IPS DF 6.9 (cell line): ENCODE results near the gene NFAT5.
"Not testable (repeated sequence)": the region's sequence is repeated elsewhere in the genome, so short reads cannot be mapped to it uniquely, and the experiment has no call there.

Source experiments
- DNase-seq: peaks from one replicate; pipeline ENCODE4 v3.0.0-alpha.2; 2013; ENCODE audit warnings: low read depth, low spot score
- H3K27ac ChIP-seq: one replicate; pipeline ENCODE4 v1.5.1; 2013; ENCODE audit warnings: low read length, control low read depth
- H3K27me3 ChIP-seq: 2 replicates; pipeline ENCODE4 v1.6.1; 2013; ENCODE audit warnings: mild to moderate bottlenecking, low read length; ENCODE audit not compliant: control insufficient read depth, insufficient read depth
- H3K36me3 ChIP-seq: 2 replicates; pipeline ENCODE4 v1.6.1; 2013; ENCODE audit warnings: low read length; ENCODE audit not compliant: control insufficient read depth, insufficient read depth
- H3K4me1 ChIP-seq: 2 replicates; pipeline ENCODE4 v1.6.1; 2013; ENCODE audit warnings: low read length; ENCODE audit not compliant: control insufficient read depth, insufficient read depth
- H3K4me3 ChIP-seq: 2 replicates; pipeline ENCODE4 v1.5.1; 2013; ENCODE audit warnings: mild to moderate bottlenecking, low read length
- H3K9me3 ChIP-seq: 2 replicates; pipeline ENCODE4 v1.6.1; 2013; ENCODE audit warnings: low read length, inconsistent platforms; ENCODE audit not compliant: control insufficient read depth, insufficient read depth
- WGBS: extraction: QIAGEN DNeasy Blood & Tissue Kit; methylation state at CpG from one replicate; pipeline ENCODE4 v1.1.7; 2013; ENCODE audit warnings: mixed read lengths, missing lambda C conversion rate; ENCODE audit not compliant: insufficient read length, insufficient coverage; 5-methylcytosine and 5-hydroxymethylcytosine counted together

The NFAT5 gene

DNA sequence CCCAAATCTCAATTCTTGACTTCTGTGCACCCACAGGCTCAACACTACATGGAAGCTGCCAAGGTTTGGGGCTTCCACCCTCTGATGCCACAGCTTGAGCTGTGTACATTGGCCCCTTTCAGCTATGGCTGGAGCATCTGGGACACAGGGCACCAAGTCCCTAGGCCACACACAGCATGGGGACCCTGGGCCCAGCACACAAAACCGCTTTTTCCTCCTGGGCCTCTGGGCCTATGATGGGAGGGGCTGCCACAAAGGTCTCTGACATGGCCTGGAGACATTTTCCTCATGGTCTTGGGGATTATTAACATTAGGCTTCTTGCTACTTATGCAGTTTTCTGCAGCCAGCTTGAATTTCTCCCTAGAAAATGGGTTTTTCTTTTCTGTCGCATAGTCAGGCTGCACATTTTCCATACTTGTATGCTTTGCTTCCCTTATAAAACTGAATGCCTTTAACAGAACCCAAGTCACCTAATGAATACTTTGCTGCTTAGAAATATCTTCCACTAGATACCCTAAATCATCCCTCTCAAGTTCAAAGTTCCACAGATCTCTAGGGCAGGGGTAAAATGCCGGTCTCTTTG, 70.9 kb downstream of the NFAT5 start:
- not testable (repeated sequence) for DNase-seq, H3K27ac ChIP-seq, H3K9me3 ChIP-seq, H3K36me3 ChIP-seq, H3K4me1 ChIP-seq, H3K4me3 ChIP-seq, H3K27me3 ChIP-seq
- WGBS, result no CpG with 5 or more reads among the region's 3 CpGs

GRCh38 chr16:69637206-69637865, 71.6 kb downstream of the NFAT5 start:
- not testable (repeated sequence) for H3K9me3 ChIP-seq, H3K4me3 ChIP-seq, H3K27ac ChIP-seq, DNase-seq, H3K27me3 ChIP-seq, H3K36me3 ChIP-seq, H3K4me1 ChIP-seq
- WGBS, result no CpG with 5 or more reads among the region's 3 CpGs

DNA sequence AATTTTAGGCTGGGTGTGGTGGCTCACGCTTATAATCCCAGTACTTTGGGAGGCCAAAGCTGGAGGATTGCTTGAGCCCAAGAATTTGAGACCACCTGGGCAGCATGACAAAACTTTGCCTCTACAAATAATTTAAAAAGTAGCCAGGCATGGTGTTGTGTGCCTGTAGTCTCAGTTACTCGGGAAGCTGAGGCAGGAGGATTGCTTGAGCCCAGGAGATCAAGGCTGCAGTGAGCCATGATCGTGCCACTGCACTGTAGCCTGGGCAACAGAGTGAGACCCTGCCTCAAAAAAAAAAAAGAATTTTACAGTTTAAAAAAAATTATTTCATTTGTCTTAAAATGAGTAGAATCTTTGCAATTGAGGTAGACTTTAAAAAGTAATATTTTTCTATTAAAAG, 78.2 kb downstream of the NFAT5 start:
- not testable (repeated sequence) for H3K4me3 ChIP-seq, H3K9me3 ChIP-seq, H3K4me1 ChIP-seq, DNase-seq, H3K27me3 ChIP-seq, H3K27ac ChIP-seq, H3K36me3 ChIP-seq
- no CpG with 5 or more reads among the region's 3 CpGs for whole genome bisulfite sequencing

GRCh38 chr16:69644790-69645189, 79.0 kb downstream of the NFAT5 start:
- DNase-seq, result no peak
- no CpG with 5 or more reads among the region's 1 CpG for WGBS
- no peak overlapping the region for H3K27ac ChIP-seq
- H3K4me3 ChIP-seq, result no peak overlapping the region
- peaks cover 4% of the 10 kb centered on the region; the same call in 1 of the 2 replicates for H3K36me3 ChIP-seq
- H3K27me3 ChIP-seq, result no peaks in the 10 kb centered on the region; the same call in 1 of the 2 replicates
- no peaks in the 10 kb centered on the region for H3K9me3 ChIP-seq
- no peaks in the 10 kb centered on the region; the same call in 1 of the 2 replicates for H3K4me1 ChIP-seq

GRCh38 chr16:69647020-69647419, 81.3 kb downstream of the NFAT5 start:
- no peak overlapping the region for H3K27ac ChIP-seq
- H3K4me1 ChIP-seq, result no peaks in the 10 kb centered on the region; the same call in 1 of the 2 replicates
- WGBS, result no CpG with 5 or more reads among the region's 5 CpGs
- no peak overlapping the region for H3K4me3 ChIP-seq
- H3K36me3 ChIP-seq, result peaks cover 4% of the 10 kb centered on the region; the same call in 1 of the 2 replicates
- no peaks in the 10 kb centered on the region; the same call in 1 of the 2 replicates for H3K27me3 ChIP-seq
- no peaks in the 10 kb centered on the region for H3K9me3 ChIP-seq
- DNase-seq, result no peak

- no peak for DNase-seq
- no peak overlapping the region for H3K27ac ChIP-seq
- no peaks in the 10 kb centered on the region; the same call in 1 of the 2 replicates for H3K4me1 ChIP-seq
- no CpG with 5 or more reads among the region's 2 CpGs for WGBS
- H3K36me3 ChIP-seq, result peaks cover 6% of the 10 kb centered on the region; the same call in 1 of the 2 replicates
- H3K4me3 ChIP-seq, result no peak overlapping the region
- H3K9me3 ChIP-seq, result no peaks in the 10 kb centered on the region
- H3K27me3 ChIP-seq, result no peaks in the 10 kb centered on the region; the same call in 1 of the 2 replicates
Observed at GRCh38 chr16:69651217-69651616, 85.5 kb downstream of the NFAT5 start.

- Histone ChIP-seq H3K27me3 (no peaks in the 10 kb centered on the region), H3K36me3 (peaks cover 2% of the 10 kb centered on the region; the same call in 1 of the 2 replicates), H3K4me1 (no peaks in the 10 kb centered on the region), H3K4me3 (no peak overlapping the region), H3K9me3 (no peaks in the 10 kb centered on the region), H3K27ac (no peak overlapping the region)
- no CpG with 5 or more reads among the region's 3 CpGs for whole genome bisulfite sequencing
- no peak for DNase-seq
Observed at GRCh38 chr16:69654280-69654931, 88.6 kb downstream of the NFAT5 start.

DNA sequence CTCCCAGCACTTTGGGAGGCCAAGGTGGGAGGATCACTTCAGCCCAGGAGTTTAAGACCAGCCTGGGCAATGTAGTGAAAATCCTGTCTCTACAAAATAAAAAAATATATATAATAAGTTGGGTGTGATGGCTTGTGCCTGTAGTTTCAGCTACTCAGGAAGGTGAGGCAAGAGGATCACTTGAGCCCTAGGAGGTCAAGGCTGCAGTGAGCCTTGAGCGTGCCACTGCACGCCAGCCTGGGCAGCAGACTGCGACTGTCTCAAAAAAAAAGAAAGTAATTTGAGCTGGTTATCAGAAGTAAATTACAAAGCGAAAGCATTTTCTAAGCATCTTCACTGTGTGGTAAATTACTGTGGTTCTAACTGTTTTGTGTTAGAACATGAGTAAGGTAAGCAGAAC, 94.4 kb downstream of the NFAT5 start:
- DNase-seq, result no peak
- Histone ChIP-seq H3K27ac (no peak overlapping the region), H3K4me3 (no peak overlapping the region), H3K36me3 (peaks cover 5% of the 10 kb centered on the region; the same call in 1 of the 2 replicates), H3K27me3 (no peaks in the 10 kb centered on the region), H3K4me1 (no peaks in the 10 kb centered on the region), H3K9me3 (no peaks in the 10 kb centered on the region)
- no CpG with 5 or more reads among the region's 4 CpGs for WGBS

DNA sequence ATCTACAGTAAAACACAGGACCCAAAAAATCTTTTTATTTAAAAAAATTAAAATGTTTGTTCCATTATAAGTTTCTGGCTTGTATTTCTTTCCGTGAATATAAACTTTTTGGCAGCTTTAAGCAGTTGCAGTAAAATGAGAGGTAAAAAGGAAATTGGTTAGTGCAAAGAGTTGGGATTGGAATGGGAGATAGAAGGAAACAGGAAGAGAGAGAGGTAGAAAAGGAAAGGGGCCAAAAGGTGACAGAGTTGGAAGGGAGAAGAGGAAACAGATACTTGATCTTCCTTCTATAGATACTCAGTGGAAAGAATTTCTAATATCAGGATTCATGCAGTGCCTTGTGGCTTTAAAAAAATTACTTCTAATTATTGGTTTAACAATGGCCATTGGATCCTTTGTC, 97.1 kb downstream of the NFAT5 start:
- Histone ChIP-seq H3K4me3 (no peak overlapping the region), H3K27me3 (no peaks in the 10 kb centered on the region), H3K27ac (no peak overlapping the region), H3K36me3 (peaks cover 3% of the 10 kb centered on the region; the same call in 1 of the 2 replicates), H3K4me1 (no peaks in the 10 kb centered on the region), H3K9me3 (no peaks in the 10 kb centered on the region)
- no peak for DNase-seq
- no CpG with 5 or more reads among the region's 1 CpG for WGBS

DNA sequence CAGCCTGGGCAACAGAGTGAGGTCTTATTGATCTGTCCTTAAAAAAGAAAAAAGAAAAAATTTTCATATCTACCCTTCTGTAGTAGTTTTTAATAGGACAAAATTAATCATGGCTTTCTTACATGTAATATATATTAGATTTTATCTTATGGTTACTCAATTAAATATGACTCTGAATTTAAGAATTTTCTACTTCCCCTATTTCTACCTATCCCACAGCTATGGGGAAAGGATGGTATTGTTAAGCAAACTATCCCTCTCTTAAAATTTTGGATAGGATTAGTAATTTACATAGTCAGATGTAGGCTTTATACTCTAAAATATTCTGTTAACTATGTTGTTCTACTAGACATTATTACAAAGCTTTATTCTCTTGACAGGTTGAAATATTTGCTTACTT, 98.1 kb downstream of the NFAT5 start:
- Histone ChIP-seq H3K4me3 (no peak overlapping the region), H3K9me3 (no peaks in the 10 kb centered on the region), H3K36me3 (peaks cover 3% of the 10 kb centered on the region; the same call in 1 of the 2 replicates), H3K4me1 (no peaks in the 10 kb centered on the region), H3K27ac (no peak overlapping the region), H3K27me3 (no peaks in the 10 kb centered on the region)
- DNase-seq, result no peak
